B cell (primary cell): ENCODE data around the gene GZMM. TPM values are rescaled to one million over a fixed set of nuclear protein-coding genes. Genes with fewer than 3 reads are reported as not detected.

Source experiments
- ATAC-seq: fragments of 200-7000 bp; cut with Tn5 transposase; one replicate; pipeline ENCODE4 v1.10.0; 2021; ENCODE audit warnings: low read depth, mild to moderate bottlenecking, moderate number of reproducible peaks, moderate library complexity
- CTCF ChIA-PET: fragments of 350-600 bp; sonication (Branson Sonifier 250); formaldehyde crosslinking; loops from one replicate; lab custom pipeline; 2021; ENCODE audit warnings: antibody characterized with exemption, inconsistent platforms; lab: Charles Lee
- POLR2A ChIA-PET: fragments of 350-600 bp; sonication (Branson Sonifier 250); formaldehyde crosslinking; loops from one replicate; lab custom pipeline; 2021; ENCODE audit warnings: antibody characterized with exemption; lab: Charles Lee
- DNase-seq: peaks from one replicate; pipeline ENCODE4 v3.0.0; 2013
- H2AFZ ChIP-seq: 2 replicates; pipeline ENCODE4 v1.6.1; 2012; ENCODE audit warnings: mild to moderate bottlenecking, low read depth, low read length; ENCODE audit not compliant: insufficient read depth, poor library complexity, severe bottlenecking
- H3K27ac ChIP-seq, 2 donors: 1 replicate in 1 of 2; 2 replicates in 1 of 2; pipeline ENCODE4 v1.5.1; 2012 to 2013; ENCODE audit warnings: low read length in 2 of 2, mild to moderate bottlenecking in 2 of 2, moderate library complexity in 1 of 2
- H3K27me3 ChIP-seq, 4 experiments: fragments of 200-600 bp in 1 of 4; sonication (generic) in 1 of 4; replicated peaks in 1 of 4; 1 replicate in 2 of 4; 2 replicates in 2 of 4; pipeline versions ENCODE4 v1.6.1 to v1.7.0; 2013 to 2016; ENCODE audit warnings: low read length in 3 of 4, mild to moderate bottlenecking in 2 of 4, mixed read lengths in 1 of 4, moderate library complexity in 1 of 4; ENCODE audit not compliant: insufficient read depth in 4 of 4, control insufficient read depth in 3 of 4; ENCODE audit errors: control extremely low read depth in 1 of 4
- H3K36me3 ChIP-seq, 2 experiments: replicated peaks in 1 of 2; 1 replicate in 1 of 2; 2 replicates in 1 of 2; pipeline versions ENCODE4 v1.6.1 to v1.7.1; 2013; ENCODE audit warnings: low read length in 1 of 2; ENCODE audit not compliant: insufficient read depth in 2 of 2, control insufficient read depth in 1 of 2; ENCODE audit errors: control extremely low read depth in 1 of 2, extremely low read depth in 1 of 2
- H3K4me1 ChIP-seq, 2 donors: fragments of 200-600 bp in 1 of 2; sonication (generic) in 1 of 2; 1 replicate in 1 of 2; 2 replicates in 1 of 2; pipeline versions ENCODE4 v1.5.1 to v1.6.1; 2013 to 2017; ENCODE audit warnings: low read length in 2 of 2; ENCODE audit not compliant: control insufficient read depth in 2 of 2, insufficient read depth in 2 of 2
- H3K4me2 ChIP-seq: replicated peaks from 2 replicates; pipeline ENCODE3; 2012; ENCODE audit warnings: mild to moderate bottlenecking, low read depth, low read length; ENCODE audit not compliant: poor library complexity, severe bottlenecking
- H3K4me3 ChIP-seq, 5 experiments: fragments of 200-600 bp in 1 of 5; sonication (generic) in 1 of 5; 1 replicate in 3 of 5; 2 replicates in 2 of 5; pipeline versions ENCODE4 v1.5.1 to v1.7.0; 2011 to 2016; ENCODE audit warnings: low read length in 4 of 5, mild to moderate bottlenecking in 4 of 5, low read depth in 2 of 5, control low read depth in 1 of 5, moderate library complexity in 1 of 5; ENCODE audit not compliant: insufficient read depth in 1 of 5; ENCODE audit errors: control extremely low read depth in 1 of 5, extremely low read depth in 1 of 5
- H3K79me2 ChIP-seq: fragments of 200-600 bp; sonication (generic); one replicate; pipeline ENCODE4 v1.6.0; 2016; ENCODE audit warnings: low read length; ENCODE audit not compliant: control insufficient read depth, insufficient read depth
- H3K9ac ChIP-seq: fragments of 200-600 bp; sonication (generic); 2 replicates; pipeline ENCODE4 v1.6.1; 2017; ENCODE audit warnings: mild to moderate bottlenecking, low read length, moderate library complexity
- H3K9me3 ChIP-seq, 3 donors: one replicate each; pipeline versions ENCODE4 v1.6.1 to v1.7.1; 2013; ENCODE audit warnings: low read length in 2 of 3; ENCODE audit not compliant: control insufficient read depth in 2 of 3, insufficient read depth in 1 of 3; ENCODE audit errors: control extremely low read depth in 1 of 3
- H4K20me1 ChIP-seq: 2 replicates; pipeline ENCODE4 v1.6.0; 2012; ENCODE audit warnings: mild to moderate bottlenecking, low read length; ENCODE audit not compliant: insufficient read depth, control insufficient read depth, poor library complexity, severe bottlenecking
- H3K27ac Mint-ChIP-seq: one replicate; pipeline ENCODE4 v1.8.0; 2021; ENCODE audit warnings: mixed read lengths
- H3K27me3 Mint-ChIP-seq: one replicate; pipeline ENCODE4 v1.8.0; 2021; ENCODE audit warnings: mixed read lengths
- H3K4me1 Mint-ChIP-seq: one replicate; pipeline ENCODE4 v1.8.0; 2021; ENCODE audit warnings: mixed read lengths
- H3K4me3 Mint-ChIP-seq: one replicate; pipeline ENCODE4 v1.8.0; 2021; ENCODE audit warnings: mixed read lengths
- H3K9me3 Mint-ChIP-seq: one replicate; pipeline ENCODE4 v1.8.0; 2022; ENCODE audit warnings: mixed read lengths; ENCODE audit not compliant: insufficient read depth
- CTCF ChIP-seq: fragments of 200-600 bp; IDR thresholded peaks from one replicate; pipeline ENCODE4 v1.8.0; 2022; ENCODE audit warnings: antibody characterized with exemption, mild to moderate bottlenecking
- EZH2 ChIP-seq: IDR thresholded peaks from 2 replicates; pipeline ENCODE4 v1.6.1; 2012; ENCODE audit warnings: borderline replicate concordance, low read depth, mild to moderate bottlenecking, moderate library complexity, low read length; ENCODE audit not compliant: insufficient read depth, poor library complexity, severe bottlenecking
- WGBS: methylation state at CpG from one replicate; pipeline ENCODE4 v1.1.5; 2013; ENCODE audit warnings: missing lambda C conversion rate; ENCODE audit not compliant: insufficient coverage; 5-methylcytosine and 5-hydroxymethylcytosine counted together
- intact Hi-C: fragments of 100-400 bp; cut with micrococcal nuclease; formaldehyde crosslinking; loops from one replicate; pipeline ENCODE4 v1.10.0; 2022
- polyA plus RNA-seq: library from polyadenylated mRNA; depleted of rRNA; stranded (reverse); fragments of >200 nt; gene quantifications from 2 replicates; pipeline ENCODE4 v1.2.3, GENCODE V29; 2012
- total RNA-seq, 2 donors: library from RNA; stranded (reverse); fragments of 120-200 nt in 1 of 2; gene quantifications; 1 replicate in 1 of 2; 2 replicates in 1 of 2; pipeline versions ENCODE4 v1.2.3 to v1.2.4, GENCODE V29; 2013 to 2022

Gene GZMM
- total and polyA plus RNA-seq, 2 donors (not counting 1 experiment from before 2014, with no cell fraction given) = 2.1 TPM; not detected in 1

- DNase-seq (no peak), ATAC-seq (no peak)
- WGBS = 73% methylated on average over 16 of the region's 18 CpGs
Measured at GRCh38 chr19:597406-598315, 53.8 kb downstream of the GZMM start.

More at GRCh38 chr19:597406-598315, 53.8 kb downstream of the GZMM start:
- H3K27ac ChIP-seq = no peak overlapping the region
- POLR2A ChIA-PET = no interaction called here
- no peaks in the 10 kb centered on the region for H3K4me1 ChIP-seq
- H3K4me2 ChIP-seq = no peak overlapping the region
- peaks cover 0 to 9% (median 0%) of the 10 kb centered on the region in 4 experiments for H3K27me3 ChIP-seq
- no peaks in the 10 kb centered on the region for H4K20me1 ChIP-seq
- H3K9ac ChIP-seq = no peak overlapping the region
- CTCF ChIA-PET = no interaction called here
- H3K27me3 Mint-ChIP-seq = peaks cover 5% of the 10 kb centered on the region
- H3K9me3 Mint-ChIP-seq = no peaks in the 10 kb centered on the region
- no peak overlapping the region for H2AFZ ChIP-seq
- H3K4me3 Mint-ChIP-seq = no peak overlapping the region
- intact Hi-C loops = no loop called here
- no peaks in the 10 kb centered on the region for H3K79me2 ChIP-seq
- no peaks in the 10 kb centered on the region for H3K36me3 ChIP-seq
- no peak overlapping the region for H3K27ac Mint-ChIP-seq
- TF ChIP-seq EZH2 (no peak), CTCF (no peak)
- no peaks in the 10 kb centered on the region for H3K4me1 Mint-ChIP-seq
- H3K9me3 ChIP-seq = peaks cover 0 to 30% (median 0%) of the 10 kb centered on the region in 3 donors
- no peak overlapping the region for H3K4me3 ChIP-seq

Other genes with a start within 250 kb of the GZMM start
- gene MIER2, start 199.3 kb upstream of the GZMM start, total RNA-seq = 14.0 and 19.7 TPM in 2 replicates
- gene MIER2, start 199.3 kb upstream of the GZMM start, polyA plus RNA-seq = 10.5 and 16.9 TPM in 2 replicates
- not detected in 2 replicates for gene C2CD4C, start 134.9 kb upstream of the GZMM start, total RNA-seq
- gene C2CD4C, start 134.9 kb upstream of the GZMM start, polyA plus RNA-seq = not detected in 2 replicates
- gene SHC2, start 83.0 kb upstream of the GZMM start, total RNA-seq = 0.19 TPM in 1 of 2 replicates, not detected in the other
- 0.19 and 0.59 TPM in 2 replicates for gene SHC2, start 83.0 kb upstream of the GZMM start, polyA plus RNA-seq
- 1.9 and 2.5 TPM in 2 replicates for gene MADCAM1, start 47.6 kb upstream of the GZMM start, total RNA-seq
- 0.56 and 0.70 TPM in 2 replicates for gene MADCAM1, start 47.6 kb upstream of the GZMM start, polyA plus RNA-seq
- 29.8 and 33.8 TPM in 2 replicates for gene TPGS1, start 36.6 kb upstream of the GZMM start, total RNA-seq
- gene TPGS1, start 36.6 kb upstream of the GZMM start, polyA plus RNA-seq = 6.1 and 8.1 TPM in 2 replicates
- 28.4 and 31.1 TPM in 2 replicates for gene CDC34, start 12.3 kb upstream of the GZMM start, total RNA-seq
- 25.7 and 26.9 TPM in 2 replicates for gene CDC34, start 12.3 kb upstream of the GZMM start, polyA plus RNA-seq
- 131 and 144 TPM in 2 replicates for gene BSG, start 28.5 kb downstream of the GZMM start, total RNA-seq
- gene BSG, start 28.5 kb downstream of the GZMM start, polyA plus RNA-seq = 79.6 and 82.1 TPM in 2 replicates
- 0.57 and 0.61 TPM in 2 replicates for gene HCN2, start 45.8 kb downstream of the GZMM start, total RNA-seq
- gene HCN2, start 45.8 kb downstream of the GZMM start, polyA plus RNA-seq = 0.25 and 0.27 TPM in 2 replicates
- 73.2 and 77.8 TPM in 2 replicates for gene POLRMT, start 89.5 kb downstream of the GZMM start, total RNA-seq
- gene POLRMT, start 89.5 kb downstream of the GZMM start, polyA plus RNA-seq = 98.0 and 106 TPM in 2 replicates
- gene FGF22, start 95.8 kb downstream of the GZMM start, total RNA-seq = 2.9 and 3.4 TPM in 2 replicates
- gene FGF22, start 95.8 kb downstream of the GZMM start, polyA plus RNA-seq = 0.34 and 0.37 TPM in 2 replicates
- 74.3 and 88.8 TPM in 2 replicates for gene RNF126, start 119.2 kb downstream of the GZMM start, total RNA-seq
- gene RNF126, start 119.2 kb downstream of the GZMM start, polyA plus RNA-seq = 99.6 and 118 TPM in 2 replicates
- 5.6 and 5.8 TPM in 2 replicates for gene FSTL3, start 132.3 kb downstream of the GZMM start, total RNA-seq
- 2.6 and 5.8 TPM in 2 replicates for gene FSTL3, start 132.3 kb downstream of the GZMM start, polyA plus RNA-seq
- not detected in 2 replicates for gene PRSS57, start 151.4 kb downstream of the GZMM start, total RNA-seq
- not detected in 2 replicates for gene PRSS57, start 151.4 kb downstream of the GZMM start, polyA plus RNA-seq
- not detected in 2 replicates for gene PALM, start 164.9 kb downstream of the GZMM start, total RNA-seq
- gene PALM, start 164.9 kb downstream of the GZMM start, polyA plus RNA-seq = 0.15 and 0.53 TPM in 2 replicates
- gene MISP, start 207.1 kb downstream of the GZMM start, total RNA-seq = not detected in 2 replicates
- gene MISP, start 207.1 kb downstream of the GZMM start, polyA plus RNA-seq = not detected in 2 replicates